NCI-H82 (cell line): ENCODE results near the gene SNAPC2.

ENCODE experiments used
- DNase-seq: peaks from one replicate; lab custom pipeline; 2025; lab: John Stamatoyannopoulos, UW

Gene SNAPC2, protein sequence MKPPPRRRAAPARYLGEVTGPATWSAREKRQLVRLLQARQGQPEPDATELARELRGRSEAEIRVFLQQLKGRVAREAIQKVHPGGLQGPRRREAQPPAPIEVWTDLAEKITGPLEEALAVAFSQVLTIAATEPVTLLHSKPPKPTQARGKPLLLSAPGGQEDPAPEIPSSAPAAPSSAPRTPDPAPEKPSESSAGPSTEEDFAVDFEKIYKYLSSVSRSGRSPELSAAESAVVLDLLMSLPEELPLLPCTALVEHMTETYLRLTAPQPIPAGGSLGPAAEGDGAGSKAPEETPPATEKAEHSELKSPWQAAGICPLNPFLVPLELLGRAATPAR

DNA sequence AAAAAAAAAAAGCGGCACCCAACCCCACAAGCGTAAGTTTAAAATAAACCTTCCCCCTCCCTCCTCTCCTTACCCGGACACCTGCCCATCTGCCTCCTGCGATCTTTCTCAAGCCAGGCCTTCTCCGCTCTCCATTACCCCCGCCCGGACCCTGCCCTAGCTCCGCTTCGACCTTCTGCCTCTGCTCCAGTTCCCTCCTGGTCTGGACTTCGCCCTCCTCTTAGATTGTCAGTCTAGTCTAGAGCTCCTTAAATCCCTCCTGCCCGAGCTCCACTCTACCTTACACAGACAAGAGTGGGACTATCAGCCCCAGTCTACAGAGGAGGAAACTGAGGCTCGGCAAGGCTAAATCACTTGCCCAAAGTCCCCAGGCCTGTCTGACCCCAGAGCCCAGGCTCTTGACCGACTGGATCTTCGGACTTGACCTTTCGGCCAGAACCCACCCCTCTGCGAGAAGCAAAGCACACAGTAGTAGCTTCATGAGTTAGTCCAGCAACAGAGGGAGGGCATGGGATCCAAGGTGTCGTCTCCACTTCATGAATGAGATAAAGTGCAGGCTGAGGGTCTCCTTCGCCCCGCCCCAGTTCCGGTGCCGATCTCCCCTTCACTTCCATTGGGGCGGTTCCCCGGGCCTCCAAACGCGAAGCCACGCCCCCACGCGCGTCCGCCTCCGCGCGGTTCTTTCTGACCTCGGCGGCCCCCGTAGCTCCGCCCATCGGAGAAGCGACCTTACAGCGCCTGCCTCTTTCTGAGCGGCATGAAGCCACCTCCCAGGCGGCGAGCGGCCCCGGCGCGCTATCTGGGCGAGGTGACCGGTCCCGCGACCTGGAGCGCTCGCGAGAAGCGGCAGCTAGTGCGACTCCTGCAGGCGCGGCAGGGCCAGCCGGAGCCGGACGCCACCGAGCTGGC, at the start of gene SNAPC2:
Gene SNAPC2, plus strand, starts transcription at position 729 of the 909 bp plus-strand sequence. Its CDS starts 29 bp downstream, at position 758.
- peak; percentile 95 for DNase-seq

DNA sequence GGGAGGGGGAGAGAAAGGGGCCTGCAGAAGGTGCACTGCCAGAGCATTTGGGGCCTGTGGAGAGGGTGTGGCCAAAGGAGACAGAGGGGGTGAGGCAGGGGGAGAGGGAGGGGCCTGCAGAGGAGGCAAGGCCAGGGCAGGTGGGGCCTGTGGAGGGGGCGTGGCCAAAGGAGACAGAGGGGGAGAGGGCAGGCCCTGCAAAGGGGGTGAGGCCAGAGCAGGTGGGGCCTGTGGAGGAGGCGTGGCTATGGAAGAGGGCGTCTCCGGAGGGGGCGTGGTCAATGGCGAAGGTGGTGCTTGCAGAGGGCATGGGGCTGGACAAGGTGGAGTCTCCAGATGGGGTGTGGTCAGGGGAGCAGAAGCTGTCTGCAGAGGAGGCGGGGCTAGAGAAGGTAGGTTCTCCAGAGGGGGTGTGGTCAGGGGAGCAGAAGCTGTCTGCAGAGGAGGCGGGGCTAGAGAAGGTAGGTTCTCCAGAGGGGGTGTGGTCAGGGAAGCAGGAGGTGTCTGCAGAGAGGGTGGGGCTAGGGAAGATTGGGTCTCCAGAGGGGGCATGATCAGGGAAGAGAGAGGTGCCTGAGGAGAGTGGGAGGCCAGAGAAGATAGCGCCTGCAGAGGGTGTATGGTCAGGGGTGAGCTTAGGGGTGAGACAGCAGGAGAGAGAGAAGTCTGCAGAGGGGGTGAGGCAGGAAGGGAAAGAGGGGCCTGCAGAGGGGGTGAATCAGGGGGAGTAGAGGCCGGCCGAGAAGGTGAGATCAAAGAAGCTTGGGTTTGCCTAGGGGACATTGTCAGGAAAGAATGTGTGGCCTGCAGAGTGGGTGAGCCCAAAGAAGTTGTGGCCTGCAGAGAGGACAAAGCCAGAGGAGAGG, 49.3 kb upstream of the SNAPC2 start:
- peak; percentile 86 for DNase-seq

DNA sequence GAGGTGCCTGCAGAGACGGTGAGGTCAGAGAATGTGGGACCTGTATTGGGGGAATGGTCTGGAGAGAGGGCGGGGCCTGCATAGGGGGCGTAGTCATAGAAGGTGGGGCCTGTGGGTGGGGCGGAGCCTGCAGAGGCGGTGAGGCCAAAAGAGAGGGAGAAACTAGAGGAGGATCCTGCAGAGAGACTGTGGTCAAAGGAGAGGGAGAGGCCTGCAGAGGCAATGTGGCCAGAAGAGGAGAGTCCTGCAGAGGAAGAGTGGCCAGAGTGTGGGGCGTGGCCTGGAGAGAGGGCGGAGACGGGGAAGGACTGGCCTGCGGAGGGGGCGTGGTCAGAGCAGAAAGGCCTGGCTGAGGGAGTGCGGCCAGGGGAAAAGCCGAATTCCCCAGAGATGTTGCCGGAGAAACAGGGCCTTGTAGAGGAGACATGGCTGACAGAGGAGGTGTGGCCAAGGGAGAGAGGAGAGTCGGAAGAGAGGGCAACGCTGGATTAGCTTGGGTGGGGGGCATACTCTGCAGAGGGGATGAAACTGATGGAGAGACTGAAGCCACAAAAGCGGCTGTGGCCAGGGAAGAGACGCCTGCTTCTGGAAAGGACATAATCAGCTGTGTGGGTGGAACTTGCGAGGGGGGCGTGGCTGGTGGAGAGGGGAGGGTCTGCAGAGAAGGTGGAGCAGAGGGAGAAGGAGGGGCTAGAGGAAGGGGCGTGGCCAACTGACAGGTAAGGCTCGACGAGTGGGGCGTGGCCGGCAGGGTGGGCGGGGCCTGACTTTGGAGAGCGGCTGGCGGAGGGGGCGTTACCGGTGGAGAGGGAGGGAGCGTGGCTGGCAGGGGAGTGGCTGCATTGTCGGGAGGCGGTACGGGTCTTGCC, 48.5 kb upstream of the SNAPC2 start:
- peak; percentile 98 for DNase-seq

DNA sequence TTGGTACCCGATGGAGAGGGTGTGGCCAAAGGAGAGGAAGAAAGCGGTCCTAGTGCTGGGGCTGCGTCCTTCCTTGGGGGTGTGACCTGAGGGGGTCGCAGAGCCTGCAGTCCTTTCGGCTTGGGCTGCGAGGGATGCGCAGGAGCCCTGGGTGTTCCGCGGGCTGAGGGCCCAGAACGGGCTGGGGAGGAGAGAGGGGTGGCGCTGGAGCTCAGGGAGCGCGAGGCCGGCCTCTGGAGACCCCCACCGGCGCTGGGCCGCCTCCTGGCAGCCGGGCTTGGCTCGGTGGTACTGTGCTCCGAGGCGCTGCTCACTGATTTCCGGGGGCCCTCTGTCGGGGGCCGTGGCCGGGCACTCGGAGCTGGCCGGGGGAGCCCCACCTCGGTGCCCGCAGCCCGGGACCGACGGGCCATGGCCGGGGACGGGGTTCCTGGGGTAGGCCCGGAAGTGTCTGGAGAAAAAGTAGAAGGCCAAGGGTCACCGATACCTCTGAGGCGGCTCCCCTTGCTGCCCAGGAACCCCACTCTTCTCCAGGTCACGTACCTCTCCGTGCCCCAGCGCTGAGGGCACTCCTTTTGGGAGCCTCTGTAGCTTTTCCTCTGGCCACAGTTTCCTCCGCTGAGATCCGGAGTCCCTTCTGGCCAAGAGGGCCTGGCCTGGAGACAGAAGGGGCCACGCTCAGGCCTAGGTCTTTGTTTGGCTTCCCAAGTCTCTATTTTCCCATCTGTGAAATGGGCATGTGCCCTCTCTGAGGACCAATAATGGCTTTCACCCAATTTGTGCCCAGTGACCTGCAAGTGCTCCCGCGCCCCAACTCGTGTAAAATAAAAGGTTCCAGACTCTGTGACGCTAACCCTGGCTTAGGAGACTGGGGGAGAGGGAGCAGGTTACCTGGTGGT, 47.6 kb upstream of the SNAPC2 start:
- DNase-seq = no peak

DNA sequence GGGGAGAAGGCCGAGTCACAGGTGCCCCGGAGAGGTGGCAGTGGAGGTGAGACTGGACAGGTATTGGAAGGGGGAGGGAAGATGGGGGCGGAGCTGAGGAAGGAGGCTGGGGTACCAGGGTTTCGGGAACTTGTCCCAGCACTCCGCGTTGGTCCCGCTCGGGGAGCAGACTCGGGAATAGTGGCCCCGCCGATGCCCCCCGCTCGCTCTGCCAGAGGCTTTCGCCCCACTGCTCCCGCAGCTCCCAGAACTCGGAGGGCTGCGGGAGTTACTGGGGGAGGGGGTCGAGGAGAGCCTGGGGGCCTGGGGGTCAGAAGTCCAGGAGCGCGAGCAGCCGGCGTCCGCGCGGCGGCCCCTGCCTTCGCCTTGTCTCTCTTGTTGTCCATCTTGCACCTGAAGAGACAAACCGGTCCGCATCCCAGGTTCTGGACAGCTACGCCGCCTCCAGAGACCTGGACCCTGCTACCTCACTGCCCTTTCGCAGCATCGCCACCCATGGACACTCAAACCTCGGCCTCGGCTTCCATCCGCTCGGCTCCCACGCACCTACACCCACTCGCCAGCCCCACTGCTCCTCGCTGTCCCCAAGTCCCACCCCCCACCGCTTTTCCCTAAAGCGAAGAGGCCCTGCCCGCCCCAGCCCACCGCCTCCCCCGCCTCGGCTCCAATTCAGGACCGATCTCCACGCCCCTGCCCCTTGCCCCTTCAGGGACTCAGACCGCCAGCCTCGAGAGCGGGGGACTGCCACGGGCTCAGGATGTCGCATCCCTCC, 46.6 kb upstream of the SNAPC2 start:
- no peak for DNase-seq

DNA sequence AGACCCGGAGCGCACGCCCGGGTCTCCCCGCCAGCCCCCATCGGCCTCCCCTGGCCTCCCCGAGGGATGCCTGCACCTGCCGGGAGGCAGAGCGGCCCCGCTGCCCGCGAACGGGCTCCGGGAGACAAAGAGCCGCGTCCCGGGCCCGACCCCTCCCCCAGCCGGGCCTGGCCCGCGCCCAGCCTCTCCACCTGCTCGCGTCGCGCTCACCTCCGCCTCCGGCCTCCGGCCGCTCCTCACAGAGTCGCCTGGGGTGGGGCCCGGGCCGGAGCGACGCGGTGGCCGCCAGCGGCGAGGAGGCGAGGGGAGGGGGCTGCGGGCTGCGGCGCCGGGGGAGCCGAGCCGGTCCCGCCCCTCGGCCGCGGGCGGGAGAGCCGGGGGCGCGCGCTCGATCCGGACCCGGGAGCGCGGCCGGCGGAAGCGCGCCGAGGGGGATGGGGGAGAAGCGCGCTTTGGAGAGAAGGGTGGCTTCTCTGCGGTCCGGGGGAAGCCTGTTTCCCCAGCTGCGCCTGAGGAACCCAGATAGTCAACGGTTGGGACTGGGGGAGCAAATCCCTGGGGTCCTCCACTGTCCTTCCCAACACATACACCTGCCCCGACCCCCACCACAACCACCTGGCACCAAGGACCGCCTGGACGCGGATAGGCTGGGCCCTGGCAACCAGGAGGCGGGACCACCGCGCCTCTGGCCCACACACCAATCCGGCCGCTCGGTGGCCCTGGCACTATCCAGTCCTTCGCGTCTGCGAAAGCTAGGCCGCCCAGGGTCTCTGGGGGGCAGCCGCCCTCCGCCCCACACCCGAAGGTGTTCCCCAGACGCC, 45.9 kb upstream of the SNAPC2 start, which contains the start of gene PRR36:
Gene PRR36, minus strand, starts transcription at position 315 of the 821 bp plus-strand sequence. CDS start 701 bp downstream, outside the sequence.
- peak; percentile 91 for DNase-seq

DNA sequence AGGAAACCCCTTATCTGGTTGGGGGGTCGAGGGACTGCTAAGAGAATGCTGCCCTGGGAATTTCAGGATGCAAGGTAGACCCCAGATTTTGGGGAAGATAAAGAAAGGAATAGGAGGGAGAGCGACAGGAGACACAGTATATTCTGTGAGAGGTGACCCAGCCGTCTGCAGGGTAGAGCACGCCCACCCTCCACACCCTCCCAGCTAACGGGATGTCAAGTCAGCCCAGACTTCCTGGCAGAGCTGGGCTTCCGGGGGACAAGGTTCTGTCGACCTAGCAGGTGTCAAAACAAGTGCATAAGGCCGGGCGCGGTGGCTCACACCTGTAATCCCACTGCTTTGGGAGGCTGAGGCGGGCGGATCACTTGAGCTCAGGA, 45.3 kb upstream of the SNAPC2 start:
- no peak for DNase-seq

DNA sequence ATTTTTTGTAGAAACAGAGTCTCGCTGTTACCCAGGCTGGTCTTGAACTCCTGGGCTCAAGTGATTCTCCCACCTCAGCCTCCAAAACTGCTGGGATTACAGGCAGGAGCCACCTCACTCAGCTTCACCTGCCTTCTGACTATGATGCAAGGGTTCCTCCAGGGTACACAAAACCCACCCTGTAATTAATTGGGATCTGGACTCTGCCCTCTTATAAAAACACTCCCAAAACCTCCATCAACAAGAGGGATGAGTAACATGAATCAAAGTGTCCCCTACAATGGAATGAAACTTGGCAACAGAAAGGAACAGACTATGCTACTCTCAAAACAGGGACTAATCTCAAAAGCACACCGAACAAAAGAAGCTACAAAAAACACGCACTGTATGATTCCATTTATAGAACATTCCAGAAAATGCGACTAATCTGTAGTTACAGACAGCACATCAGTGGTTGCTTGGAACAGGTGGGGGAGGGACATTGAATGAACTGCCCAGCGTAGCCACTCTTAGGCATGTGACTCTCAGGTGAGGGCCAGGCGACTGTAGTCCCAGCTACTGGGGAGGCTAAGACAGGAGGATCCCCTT, 42.8 kb upstream of the SNAPC2 start:
- DNase-seq = no peak

DNA sequence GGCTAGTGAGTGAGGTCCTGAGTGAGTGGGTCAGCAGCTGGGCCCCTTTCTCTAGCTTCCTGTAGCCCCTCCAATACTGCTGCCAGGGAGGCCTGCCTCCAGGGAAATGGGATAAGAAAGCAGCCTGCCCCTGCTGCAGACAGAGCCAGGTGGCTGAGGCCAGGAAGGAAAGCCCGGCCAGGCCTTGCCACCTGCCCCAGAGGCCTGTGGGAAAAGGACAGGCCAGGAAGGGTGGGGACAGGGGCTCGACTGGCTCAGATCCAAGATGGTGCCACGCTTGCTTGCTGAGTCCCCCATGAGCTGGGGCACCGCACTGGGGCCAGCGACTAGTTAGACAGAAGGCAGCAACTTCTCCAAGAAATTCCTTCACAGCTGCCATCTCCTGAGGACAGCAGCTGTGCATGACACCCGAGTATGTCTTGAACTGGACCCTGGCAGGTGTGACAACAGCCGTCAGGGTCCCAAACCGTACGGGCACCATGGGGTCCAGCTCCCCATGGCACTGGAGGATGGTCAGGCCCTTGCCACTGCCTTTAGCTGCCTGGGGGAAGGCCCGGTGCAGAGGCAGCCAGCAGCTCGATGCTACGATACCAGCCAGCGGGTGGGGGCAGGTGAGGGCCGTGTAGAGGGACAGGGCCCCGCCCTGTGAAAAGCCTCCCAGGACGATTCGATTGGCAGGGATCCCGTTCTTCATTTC, 40.9 kb upstream of the SNAPC2 start:
- DNase-seq = peak; percentile 19

DNA sequence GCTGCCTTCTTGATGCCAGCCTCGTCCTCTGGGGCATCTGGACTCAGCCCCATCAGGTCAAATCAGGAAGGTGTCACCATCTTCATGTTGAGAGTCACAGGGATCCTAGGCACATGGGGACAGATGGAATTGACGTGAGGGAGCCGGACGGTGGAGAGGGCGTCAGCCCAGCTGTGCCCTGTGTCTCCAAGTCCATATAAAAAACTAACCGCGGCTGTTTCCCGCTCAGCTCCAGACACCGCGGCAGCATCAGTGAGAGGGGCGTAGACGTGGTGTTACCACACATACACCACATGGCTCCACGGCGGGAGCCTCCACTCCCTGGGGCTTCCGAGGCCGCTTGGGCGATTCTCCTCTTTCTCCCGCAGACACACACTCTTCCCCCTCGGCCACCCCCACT, 40.3 kb upstream of the SNAPC2 start:
- DNase-seq = peak; percentile 31

DNA sequence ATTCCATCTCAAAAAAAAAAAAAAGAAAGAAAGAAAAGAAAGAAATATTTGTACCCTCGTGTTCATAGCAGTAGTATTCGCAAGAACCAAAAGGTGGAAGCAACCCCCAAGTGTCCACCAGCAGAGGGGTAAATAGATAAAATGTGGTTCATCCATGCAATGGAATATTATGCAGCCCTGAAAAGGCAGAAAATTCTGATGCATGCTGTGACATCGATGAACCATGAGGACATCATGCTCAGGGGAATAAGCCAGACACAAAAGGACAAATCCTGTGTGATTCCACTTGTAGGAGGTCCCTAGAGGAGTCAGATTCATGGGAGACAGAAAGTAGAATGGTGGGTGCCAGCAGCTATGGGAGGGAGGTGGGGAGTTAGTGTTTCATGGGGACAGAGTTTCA, 38.2 kb upstream of the SNAPC2 start:
- no peak for DNase-seq

DNA sequence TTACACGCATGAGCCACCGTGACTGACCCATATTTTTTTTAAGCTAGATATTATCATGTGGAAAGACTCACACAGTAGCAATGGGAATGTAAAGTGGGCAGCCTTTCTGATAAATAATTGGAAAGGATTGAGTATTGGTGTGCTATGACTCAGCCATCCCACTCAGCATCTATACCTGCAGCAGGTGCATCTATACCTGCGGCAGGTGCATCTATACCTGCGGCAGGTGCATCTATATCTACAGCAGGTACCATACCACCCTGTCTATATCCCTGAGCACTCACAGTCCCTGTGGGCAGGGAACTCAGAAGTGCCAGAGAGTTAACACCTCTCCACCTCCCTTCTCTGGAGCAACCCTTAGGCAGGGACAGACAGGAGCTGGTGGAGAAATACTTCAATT, 37.0 kb upstream of the SNAPC2 start:
- DNase-seq = no peak

DNA sequence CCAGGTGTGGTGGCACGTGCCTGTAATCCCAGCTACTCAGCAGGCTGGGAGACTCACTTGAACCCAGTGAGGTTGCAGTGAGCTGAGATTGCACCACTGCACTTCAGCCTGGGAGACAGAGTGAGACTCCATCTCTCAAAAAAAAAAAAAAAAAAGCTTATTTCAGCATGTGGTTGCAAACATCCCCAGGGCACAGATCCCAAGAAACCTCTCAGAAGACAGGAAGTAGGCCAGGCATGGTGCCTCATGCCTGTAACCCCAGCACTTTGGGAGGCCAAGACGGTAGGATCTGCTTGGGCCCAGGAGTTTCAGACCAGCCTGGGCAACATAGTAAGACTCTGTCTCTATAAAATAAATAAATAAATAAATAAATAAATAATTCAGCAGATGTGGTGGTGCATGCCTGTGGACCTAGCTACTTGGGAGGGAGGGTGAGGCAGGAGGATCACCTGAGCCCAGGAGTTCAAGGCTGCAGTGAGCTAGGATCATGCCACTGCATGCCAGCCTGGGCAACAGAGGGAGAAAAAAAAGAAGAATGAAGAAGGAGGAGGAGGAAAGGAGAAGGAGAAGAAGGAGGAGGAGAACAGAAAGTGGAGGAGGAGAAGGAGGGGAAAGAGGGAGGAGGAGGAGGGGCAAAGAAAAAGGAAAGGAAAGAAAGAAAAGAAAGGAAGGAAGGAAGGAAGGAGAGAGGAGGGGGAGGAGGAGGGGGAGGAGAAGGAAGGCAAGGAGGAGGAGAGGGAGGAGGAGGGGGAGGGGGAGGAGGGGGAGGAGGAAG, 36.2 kb upstream of the SNAPC2 start:
- DNase-seq = no peak

DNA sequence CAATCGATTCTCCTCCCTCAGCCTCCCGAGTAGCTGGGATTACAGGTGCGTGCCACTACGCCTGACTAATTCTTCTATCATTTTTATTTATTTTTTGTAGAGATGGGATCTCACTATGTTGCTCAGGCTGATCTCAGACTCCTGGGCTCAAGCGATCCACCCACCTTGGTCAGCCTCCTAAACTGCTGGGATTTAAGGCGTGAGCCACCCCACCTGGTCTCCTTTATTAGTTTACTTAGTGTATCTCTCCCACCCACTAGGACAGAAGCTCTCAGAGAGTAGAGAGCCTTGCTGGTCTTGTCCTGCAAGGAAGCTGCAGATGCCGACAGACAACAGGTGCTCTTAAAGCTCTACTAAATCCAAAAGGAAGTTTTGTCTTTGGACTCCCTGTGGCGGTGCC, 34.3 kb upstream of the SNAPC2 start:
- DNase-seq = peak; percentile 37

DNA sequence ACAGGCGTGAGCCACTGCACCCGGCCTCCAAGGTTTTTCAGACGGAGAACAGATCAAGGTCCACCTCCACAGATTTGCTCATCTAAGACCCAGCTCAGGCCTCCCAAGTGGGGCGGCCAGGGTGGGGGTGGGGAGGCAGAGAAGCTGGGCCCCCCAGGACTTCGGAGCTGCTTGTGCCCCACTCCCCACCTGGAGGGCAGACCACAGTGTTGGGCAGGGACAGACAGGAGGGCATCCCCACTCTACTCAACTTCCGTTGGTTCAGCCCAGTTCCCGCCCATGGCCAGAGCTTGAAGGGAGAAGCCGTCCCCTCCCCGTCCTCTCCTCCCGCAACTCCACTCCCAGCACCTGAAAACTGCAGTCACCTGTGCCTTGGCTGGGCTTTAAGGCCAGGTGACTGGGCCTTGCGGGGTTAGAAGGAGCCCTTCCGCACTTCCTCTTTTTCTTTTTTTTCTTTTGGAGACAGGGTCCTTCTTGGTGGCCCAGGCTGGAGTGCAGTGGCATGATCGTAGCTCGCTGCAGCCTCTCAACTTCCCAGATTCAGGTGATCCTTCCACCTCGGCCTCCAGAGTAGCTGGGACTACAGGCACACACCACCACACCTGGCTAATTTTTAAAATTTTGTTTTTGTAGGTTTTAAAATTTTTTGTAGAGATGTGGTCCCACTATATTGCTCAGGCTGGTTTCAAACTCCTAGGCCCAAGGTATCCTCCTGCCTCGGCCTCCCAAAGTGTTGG, 32.6 kb upstream of the SNAPC2 start:
- DNase-seq = no peak
